HepG2 (cell line): ENCODE measurements around the gene TBC1D20. TPM values are rescaled to one million over a fixed set of nuclear protein-coding genes. Genes with fewer than 3 reads are reported as not detected.

ENCODE experiments used
- BRF2 ChIP-seq: sonication (generic); formaldehyde crosslinking; IDR thresholded peaks from 2 replicates; pipeline ENCODE4 v1.8.1; 2022; ENCODE audit warnings: mild to moderate bottlenecking, missing genetic modification reagents
- CAMTA2 ChIP-seq: sonication (generic); formaldehyde crosslinking; IDR thresholded peaks from 2 replicates; pipeline ENCODE4 v1.4.0; 2020; ENCODE audit warnings: mild to moderate bottlenecking, missing genetic modification reagents, borderline replicate concordance
- ELF1 ChIP-seq: sonication (generic); formaldehyde crosslinking; IDR thresholded peaks from 2 replicates; pipeline ENCODE4 v1.4.0; 2020; ENCODE audit warnings: missing genetic modification reagents
- FOSL1 ChIP-seq: sonication (generic); formaldehyde crosslinking; IDR thresholded peaks from 2 replicates; pipeline ENCODE4 v1.9.0; 2021; ENCODE audit warnings: missing genetic modification reagents, borderline replicate concordance
- FOXM1 ChIP-seq: sonication (generic); formaldehyde crosslinking; IDR thresholded peaks from 2 replicates; pipeline ENCODE4 v1.5.0; 2020; ENCODE audit warnings: missing genetic modification reagents
- GPN1 ChIP-seq: sonication (generic); formaldehyde crosslinking; IDR thresholded peaks from 2 replicates; pipeline ENCODE4 v1.5.1; 2020; ENCODE audit warnings: missing genetic modification reagents, borderline replicate concordance
- HNF4A ChIP-seq: sonication (generic); formaldehyde crosslinking; IDR thresholded peaks from 2 replicates; pipeline ENCODE4 v1.4.0; 2020; ENCODE audit warnings: missing genetic modification reagents
- MAFK ChIP-seq, 2 experiments: IDR thresholded peaks in 1 of 2; conservative IDR thresholded peaks in 1 of 2; 2 replicates each; pipeline ENCODE4 v1.6.1; 2011; ENCODE audit warnings: improper control_type of control experiment in 2 of 2, low read length in 2 of 2
- NCOR1 ChIP-seq: fragments of 200-600 bp; sonication (generic); IDR thresholded peaks from 2 replicates; pipeline ENCODE4 v1.7.0; 2017; ENCODE audit warnings: antibody characterized with exemption, low read length, borderline replicate concordance
- POLR2AphosphoS2 ChIP-seq: IDR thresholded peaks from 2 replicates; pipeline ENCODE4 v1.6.1; 2011; ENCODE audit warnings: low read depth, low read length, improper control_type of control experiment
- RBAK ChIP-seq: sonication (generic); formaldehyde crosslinking; IDR thresholded peaks from 2 replicates; pipeline ENCODE4 v1.5.1; 2020; ENCODE audit warnings: mild to moderate bottlenecking, missing genetic modification reagents
- SCMH1 ChIP-seq: sonication (generic); formaldehyde crosslinking; IDR thresholded peaks from 2 replicates; pipeline ENCODE4 v1.9.0; 2021; ENCODE audit warnings: missing genetic modification reagents, mild to moderate bottlenecking, borderline replicate concordance
- TBX3 ChIP-seq: fragments of 450-650 bp; IDR thresholded peaks from 2 replicates; pipeline ENCODE4 v1.6.1; 2017; ENCODE audit warnings: antibody characterized with exemption, mild to moderate bottlenecking, inconsistent platforms, borderline replicate concordance
- WIZ ChIP-seq: sonication (generic); formaldehyde crosslinking; IDR thresholded peaks from 2 replicates; pipeline ENCODE4 v1.5.1; 2020; ENCODE audit warnings: mild to moderate bottlenecking, missing genetic modification reagents
- ZFP36 ChIP-seq: fragments of 150-350 bp; IDR thresholded peaks from 2 replicates; pipeline ENCODE4 v1.6.1; 2018; ENCODE audit warnings: borderline replicate concordance, low read length, low read depth; ENCODE audit not compliant: partially characterized antibody
- ZNF326 ChIP-seq: sonication (generic); formaldehyde crosslinking; IDR thresholded peaks from 2 replicates; pipeline ENCODE4 v1.4.0; 2020; ENCODE audit warnings: missing genetic modification reagents, borderline replicate concordance
- ZNF331 ChIP-seq: sonication (generic); formaldehyde crosslinking; IDR thresholded peaks from 2 replicates; pipeline ENCODE4 v1.4.0; 2020; ENCODE audit warnings: missing genetic modification reagents
- ZNF672 ChIP-seq: sonication (generic); formaldehyde crosslinking; IDR thresholded peaks from 2 replicates; pipeline ENCODE4 v1.8.1; 2022; ENCODE audit warnings: missing genetic modification reagents
- polyA plus RNA-seq, 8 experiments: library from polyadenylated mRNA; depleted of rRNA in 3 of 8; stranded (reverse) in 7 of 8; unstranded in 1 of 8; fragments of >200 nt; fragmentation: Illumina TruSeq in 4 of 8; extraction: Trizol in 4 of 8; gene quantifications; 2 replicates each; pipeline versions ENCODE4 v1.2.1 to v1.2.3, GENCODE V29; 2011 to 2016; ENCODE audit warnings: low read depth in 4 of 8, missing spikeins in 1 of 8, mixed read lengths in 1 of 8; ENCODE audit not compliant: insufficient read depth in 1 of 8
- total RNA-seq, 5 experiments: library from RNA; depleted of rRNA; stranded (reverse); fragments of >200 nt; fragmentation: Illumina TruSeq; extraction: Trizol; gene quantifications; 2 replicates each; pipeline ENCODE4 v1.2.3, GENCODE V29; 2016; ENCODE audit warnings: low read depth in 1 of 5
- TF ChIP-seq, protein P1 (sequence below): sonication (generic); formaldehyde crosslinking; IDR thresholded peaks from 2 replicates; pipeline ENCODE4 v1.5.0; 2020; ENCODE audit warnings: missing genetic modification reagents
- TF ChIP-seq, protein P2 (sequence below): sonication (generic); formaldehyde crosslinking; IDR thresholded peaks from 2 replicates; pipeline ENCODE4 v1.9.0; 2021; ENCODE audit warnings: mild to moderate bottlenecking, missing genetic modification reagents

Gene TBC1D20
- total and polyA plus RNA-seq, 2 of the 13 experiments (the other 11 are each of a cell fraction or from before 2014, with no cell fraction given): 36.6 to 47.1 TPM

- TF ChIP-seq, protein P1, sequence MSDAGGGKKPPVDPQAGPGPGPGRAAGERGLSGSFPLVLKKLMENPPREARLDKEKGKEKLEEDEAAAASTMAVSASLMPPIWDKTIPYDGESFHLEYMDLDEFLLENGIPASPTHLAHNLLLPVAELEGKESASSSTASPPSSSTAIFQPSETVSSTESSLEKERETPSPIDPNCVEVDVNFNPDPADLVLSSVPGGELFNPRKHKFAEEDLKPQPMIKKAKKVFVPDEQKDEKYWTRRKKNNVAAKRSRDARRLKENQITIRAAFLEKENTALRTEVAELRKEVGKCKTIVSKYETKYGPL (CRISPR knock-in tag): no peak
- TF ChIP-seq, protein P2, sequence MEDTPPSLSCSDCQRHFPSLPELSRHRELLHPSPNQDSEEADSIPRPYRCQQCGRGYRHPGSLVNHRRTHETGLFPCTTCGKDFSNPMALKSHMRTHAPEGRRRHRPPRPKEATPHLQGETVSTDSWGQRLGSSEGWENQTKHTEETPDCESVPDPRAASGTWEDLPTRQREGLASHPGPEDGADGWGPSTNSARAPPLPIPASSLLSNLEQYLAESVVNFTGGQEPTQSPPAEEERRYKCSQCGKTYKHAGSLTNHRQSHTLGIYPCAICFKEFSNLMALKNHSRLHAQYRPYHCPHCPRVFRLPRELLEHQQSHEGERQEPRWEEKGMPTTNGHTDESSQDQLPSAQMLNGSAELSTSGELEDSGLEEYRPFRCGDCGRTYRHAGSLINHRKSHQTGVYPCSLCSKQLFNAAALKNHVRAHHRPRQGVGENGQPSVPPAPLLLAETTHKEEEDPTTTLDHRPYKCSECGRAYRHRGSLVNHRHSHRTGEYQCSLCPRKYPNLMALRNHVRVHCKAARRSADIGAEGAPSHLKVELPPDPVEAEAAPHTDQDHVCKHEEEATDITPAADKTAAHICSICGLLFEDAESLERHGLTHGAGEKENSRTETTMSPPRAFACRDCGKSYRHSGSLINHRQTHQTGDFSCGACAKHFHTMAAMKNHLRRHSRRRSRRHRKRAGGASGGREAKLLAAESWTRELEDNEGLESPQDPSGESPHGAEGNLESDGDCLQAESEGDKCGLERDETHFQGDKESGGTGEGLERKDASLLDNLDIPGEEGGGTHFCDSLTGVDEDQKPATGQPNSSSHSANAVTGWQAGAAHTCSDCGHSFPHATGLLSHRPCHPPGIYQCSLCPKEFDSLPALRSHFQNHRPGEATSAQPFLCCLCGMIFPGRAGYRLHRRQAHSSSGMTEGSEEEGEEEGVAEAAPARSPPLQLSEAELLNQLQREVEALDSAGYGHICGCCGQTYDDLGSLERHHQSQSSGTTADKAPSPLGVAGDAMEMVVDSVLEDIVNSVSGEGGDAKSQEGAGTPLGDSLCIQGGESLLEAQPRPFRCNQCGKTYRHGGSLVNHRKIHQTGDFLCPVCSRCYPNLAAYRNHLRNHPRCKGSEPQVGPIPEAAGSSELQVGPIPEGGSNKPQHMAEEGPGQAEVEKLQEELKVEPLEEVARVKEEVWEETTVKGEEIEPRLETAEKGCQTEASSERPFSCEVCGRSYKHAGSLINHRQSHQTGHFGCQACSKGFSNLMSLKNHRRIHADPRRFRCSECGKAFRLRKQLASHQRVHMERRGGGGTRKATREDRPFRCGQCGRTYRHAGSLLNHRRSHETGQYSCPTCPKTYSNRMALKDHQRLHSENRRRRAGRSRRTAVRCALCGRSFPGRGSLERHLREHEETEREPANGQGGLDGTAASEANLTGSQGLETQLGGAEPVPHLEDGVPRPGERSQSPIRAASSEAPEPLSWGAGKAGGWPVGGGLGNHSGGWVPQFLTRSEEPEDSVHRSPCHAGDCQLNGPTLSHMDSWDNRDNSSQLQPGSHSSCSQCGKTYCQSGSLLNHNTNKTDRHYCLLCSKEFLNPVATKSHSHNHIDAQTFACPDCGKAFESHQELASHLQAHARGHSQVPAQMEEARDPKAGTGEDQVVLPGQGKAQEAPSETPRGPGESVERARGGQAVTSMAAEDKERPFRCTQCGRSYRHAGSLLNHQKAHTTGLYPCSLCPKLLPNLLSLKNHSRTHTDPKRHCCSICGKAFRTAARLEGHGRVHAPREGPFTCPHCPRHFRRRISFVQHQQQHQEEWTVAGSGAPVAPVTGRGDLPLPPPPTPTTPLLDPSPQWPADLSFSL (CRISPR knock-in tag): no peak
- TF ChIP-seq MAFK (conservative IDR thresholded peaks at IDR 0.05 in 1 of 2, IDR thresholded peaks at IDR 0.05 in 1 of 2; ENCODE audit: low read length in 2 of 2) (no peak), FOSL1 (CRISPR knock-in tag) (no peak), BRF2 (no peak), ZNF672 (CRISPR knock-in tag) (no peak), FOXM1 (CRISPR knock-in tag) (no peak), ZNF326 (0 out of 2 replicates have a peak, but pooled peaks have one; percentile 60), HNF4A (no peak), POLR2AphosphoS2 (no peak), SCMH1 (CRISPR knock-in tag) (no peak), WIZ (CRISPR knock-in tag) (no peak; the same call in 1 of the 2 replicates), ZFP36 (no peak), CAMTA2 (CRISPR knock-in tag) (no peak), TBX3 (no peak), RBAK (CRISPR knock-in tag) (0 out of 2 replicates have a peak, but pooled peaks have one; percentile 39), ELF1 (peak; percentile 28; the same call in 1 of the 2 replicates), NCOR1 (no peak), ZNF331 (peak; percentile 21; the same call in 1 of the 2 replicates), GPN1 (CRISPR knock-in tag) (no peak)
Observed at GRCh38 chr20:397432-398237, 64.7 kb downstream of the TBC1D20 start (continued).
